ENCODE measurements around the gene ATP1A1.

DNA sequence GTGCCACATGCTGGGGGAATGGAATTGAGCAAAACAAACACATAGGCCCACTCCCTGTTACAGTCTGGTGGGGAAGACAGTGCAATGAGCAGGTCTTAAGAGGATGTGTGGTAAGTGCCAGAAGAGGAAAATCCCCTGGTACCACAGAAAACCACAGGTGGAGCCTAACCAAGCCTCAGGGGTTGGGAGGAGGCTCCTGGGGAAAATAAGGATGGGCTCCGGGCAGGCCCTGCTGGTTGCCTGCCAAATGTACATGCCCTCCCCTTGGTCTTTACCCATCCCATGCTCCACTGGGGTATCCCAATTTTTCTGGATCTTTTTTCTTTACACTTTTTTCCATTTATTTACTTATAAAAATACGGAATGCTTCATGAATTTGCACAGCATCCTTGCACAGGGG is 40.4 kb downstream of the ATP1A1 start:
- no peak for TF ChIP-seq POLR2A (IDR thresholded peaks at IDR 0.05)
- TF ChIP-seq, protein P1, sequence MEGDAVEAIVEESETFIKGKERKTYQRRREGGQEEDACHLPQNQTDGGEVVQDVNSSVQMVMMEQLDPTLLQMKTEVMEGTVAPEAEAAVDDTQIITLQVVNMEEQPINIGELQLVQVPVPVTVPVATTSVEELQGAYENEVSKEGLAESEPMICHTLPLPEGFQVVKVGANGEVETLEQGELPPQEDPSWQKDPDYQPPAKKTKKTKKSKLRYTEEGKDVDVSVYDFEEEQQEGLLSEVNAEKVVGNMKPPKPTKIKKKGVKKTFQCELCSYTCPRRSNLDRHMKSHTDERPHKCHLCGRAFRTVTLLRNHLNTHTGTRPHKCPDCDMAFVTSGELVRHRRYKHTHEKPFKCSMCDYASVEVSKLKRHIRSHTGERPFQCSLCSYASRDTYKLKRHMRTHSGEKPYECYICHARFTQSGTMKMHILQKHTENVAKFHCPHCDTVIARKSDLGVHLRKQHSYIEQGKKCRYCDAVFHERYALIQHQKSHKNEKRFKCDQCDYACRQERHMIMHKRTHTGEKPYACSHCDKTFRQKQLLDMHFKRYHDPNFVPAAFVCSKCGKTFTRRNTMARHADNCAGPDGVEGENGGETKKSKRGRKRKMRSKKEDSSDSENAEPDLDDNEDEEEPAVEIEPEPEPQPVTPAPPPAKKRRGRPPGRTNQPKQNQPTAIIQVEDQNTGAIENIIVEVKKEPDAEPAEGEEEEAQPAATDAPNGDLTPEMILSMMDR (IDR thresholded peaks at IDR 0.05 in 4 of 5, conservative IDR thresholded peaks at IDR 0.05 in 1 of 5) = no peak

Data from gastrocnemius medialis (tissue), 4 donors.